NCI-H146 treated with DMSO at 0.1 percent for 48 hours (cell line): ENCODE results near the gene DLK1.

Experiments used
- DNase-seq: peaks from one replicate; lab custom pipeline; 2025; ENCODE audit not compliant: unreplicated experiment; lab: John Stamatoyannopoulos, UW

The DLK1 gene

DNA sequence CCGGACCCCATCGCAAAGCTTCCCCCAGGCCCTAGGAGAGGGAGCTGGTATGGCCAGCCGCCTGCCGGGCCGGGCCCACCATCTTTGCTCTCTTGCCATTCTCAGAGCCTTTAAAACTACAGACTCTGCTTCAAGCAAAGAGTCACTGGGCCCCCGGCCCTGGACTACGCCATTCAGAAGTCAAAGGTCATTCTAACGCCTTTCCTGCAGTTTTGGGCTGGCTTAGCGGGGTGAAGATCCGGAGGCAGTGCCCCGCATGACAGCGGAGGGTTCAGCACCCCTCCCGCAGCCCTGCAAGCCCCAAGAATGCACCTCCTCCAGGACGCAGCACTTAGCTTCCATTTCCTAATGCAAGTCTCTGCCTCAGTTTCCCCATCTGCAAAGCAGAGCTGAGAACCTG is 61.0 kb downstream of the DLK1 start:
- no peak for DNase-seq
